Muscle layer of duodenum (tissue), 2 donors: ENCODE measurements around the gene RNU1-4.
"Not testable (repeated sequence)": the region's sequence is repeated elsewhere in the genome, so short reads cannot be mapped to it uniquely, and the experiment has no call there.

Experiments
- H3K27ac ChIP-seq: one replicate; pipeline ENCODE4 v1.7.0; 2013; ENCODE audit warnings: mild to moderate bottlenecking, low read length
- H3K27me3 ChIP-seq: one replicate; pipeline ENCODE4 v1.7.0; 2013; ENCODE audit warnings: low read depth, mild to moderate bottlenecking, control low read depth, low read length
- H3K36me3 ChIP-seq, 2 donors: one replicate each; pipeline ENCODE4 v1.7.0; 2013; ENCODE audit warnings: low read length in 2 of 2, control low read depth in 1 of 2, mild to moderate bottlenecking in 1 of 2; ENCODE audit not compliant: insufficient read depth in 2 of 2, control insufficient read depth in 1 of 2
- H3K4me1 ChIP-seq, 2 donors: one replicate each; pipeline ENCODE4 v1.7.0; 2013; ENCODE audit warnings: low read length in 2 of 2, mild to moderate bottlenecking in 2 of 2, control low read depth in 1 of 2, moderate library complexity in 1 of 2; ENCODE audit not compliant: insufficient read depth in 2 of 2, control insufficient read depth in 1 of 2
- H3K4me3 ChIP-seq, 2 donors: one replicate each; pipeline ENCODE4 v1.7.0; 2013; ENCODE audit warnings: low read length in 2 of 2, low read depth in 1 of 2, mild to moderate bottlenecking in 1 of 2
- H3K9me3 ChIP-seq, 2 donors: one replicate each; pipeline ENCODE4 v1.7.0; 2013; ENCODE audit warnings: low read length in 2 of 2, control low read depth in 1 of 2, mild to moderate bottlenecking in 1 of 2; ENCODE audit not compliant: control insufficient read depth in 1 of 2
- donor health status: healthy.

The RNU1-4 gene

GRCh38 chr1:16764820-16765655 lies 24.7 kb downstream of the RNU1-4 start:
- Histone ChIP-seq H3K27ac (peak overlapping the region; percentile 78), H3K4me3 (peak overlapping the region in 1 of 2 donors; percentile 42)
- H3K36me3 ChIP-seq, H3K4me1 ChIP-seq, H3K9me3 ChIP-seq, H3K27me3 ChIP-seq: not testable (repeated sequence)

- Histone ChIP-seq H3K4me3 (peak overlapping the region in 1 of 2 donors; percentile 42), H3K27ac (peak overlapping the region; percentile 78)
- H3K27me3 ChIP-seq, H3K9me3 ChIP-seq, H3K36me3 ChIP-seq, H3K4me1 ChIP-seq: not testable (repeated sequence)
These were observed 25.7 kb downstream of the RNU1-4 start for GRCh38 chr1:16765731-16766605.

GRCh38 chr1:16766689-16767256 lies 26.5 kb downstream of the RNU1-4 start:
- not testable (repeated sequence) for H3K27me3 ChIP-seq, H3K9me3 ChIP-seq, H3K4me3 ChIP-seq, H3K4me1 ChIP-seq, H3K36me3 ChIP-seq
- H3K27ac ChIP-seq: peak overlapping the region; percentile 31

- not testable (repeated sequence) for H3K27me3 ChIP-seq
These were observed 29.9 kb downstream of the RNU1-4 start for GRCh38 chr1:16770139-16770759.

GRCh38 chr1:16770896-16771446 lies 30.7 kb downstream of the RNU1-4 start:
- not testable (repeated sequence) for H3K4me1 ChIP-seq, H3K9me3 ChIP-seq, H3K36me3 ChIP-seq, H3K27me3 ChIP-seq, H3K27ac ChIP-seq, H3K4me3 ChIP-seq

More at GRCh38 chr1:16770139-16770759, 29.9 kb downstream of the RNU1-4 start:
- H3K4me1 ChIP-seq: peaks cover 0 to 12% of the 10 kb centered on the region in 2 donors
- H3K4me3 ChIP-seq, H3K9me3 ChIP-seq, H3K27ac ChIP-seq, H3K36me3 ChIP-seq: not testable (repeated sequence)

GRCh38 chr1:16772275-16773204 lies 32.2 kb downstream of the RNU1-4 start:
- H3K27ac ChIP-seq: not testable (repeated sequence)

GRCh38 chr1:16773205-16773596 lies 32.9 kb downstream of the RNU1-4 start:
- H3K27me3 ChIP-seq, H3K36me3 ChIP-seq, H3K9me3 ChIP-seq, H3K27ac ChIP-seq, H3K4me3 ChIP-seq, H3K4me1 ChIP-seq: not testable (repeated sequence)

More at GRCh38 chr1:16772275-16773204, 32.2 kb downstream of the RNU1-4 start:
- not testable (repeated sequence) for H3K36me3 ChIP-seq, H3K4me3 ChIP-seq, H3K4me1 ChIP-seq, H3K27me3 ChIP-seq, H3K9me3 ChIP-seq

- H3K27me3 ChIP-seq, H3K4me1 ChIP-seq, H3K4me3 ChIP-seq, H3K9me3 ChIP-seq, H3K27ac ChIP-seq, H3K36me3 ChIP-seq: not testable (repeated sequence)
These were observed 33.4 kb downstream of the RNU1-4 start for GRCh38 chr1:16773723-16774122.

GRCh38 chr1:16774773-16775172 lies 34.5 kb downstream of the RNU1-4 start:
- H3K9me3 ChIP-seq, H3K27ac ChIP-seq, H3K36me3 ChIP-seq, H3K27me3 ChIP-seq, H3K4me3 ChIP-seq, H3K4me1 ChIP-seq: not testable (repeated sequence)

GRCh38 chr1:16775290-16775689 lies 35.0 kb downstream of the RNU1-4 start:
- H3K4me1 ChIP-seq, H3K9me3 ChIP-seq, H3K36me3 ChIP-seq, H3K4me3 ChIP-seq, H3K27ac ChIP-seq, H3K27me3 ChIP-seq: not testable (repeated sequence)
